Measurements from ENCODE around the gene TRAK2.
A peak's percentile ranks its signal among the peaks of the same experiment; 100 is the strongest.
"Not testable (repeated sequence)": the region's sequence is repeated elsewhere in the genome, so short reads cannot be mapped to it uniquely, and the experiment has no call there.

Gene TRAK2, protein sequence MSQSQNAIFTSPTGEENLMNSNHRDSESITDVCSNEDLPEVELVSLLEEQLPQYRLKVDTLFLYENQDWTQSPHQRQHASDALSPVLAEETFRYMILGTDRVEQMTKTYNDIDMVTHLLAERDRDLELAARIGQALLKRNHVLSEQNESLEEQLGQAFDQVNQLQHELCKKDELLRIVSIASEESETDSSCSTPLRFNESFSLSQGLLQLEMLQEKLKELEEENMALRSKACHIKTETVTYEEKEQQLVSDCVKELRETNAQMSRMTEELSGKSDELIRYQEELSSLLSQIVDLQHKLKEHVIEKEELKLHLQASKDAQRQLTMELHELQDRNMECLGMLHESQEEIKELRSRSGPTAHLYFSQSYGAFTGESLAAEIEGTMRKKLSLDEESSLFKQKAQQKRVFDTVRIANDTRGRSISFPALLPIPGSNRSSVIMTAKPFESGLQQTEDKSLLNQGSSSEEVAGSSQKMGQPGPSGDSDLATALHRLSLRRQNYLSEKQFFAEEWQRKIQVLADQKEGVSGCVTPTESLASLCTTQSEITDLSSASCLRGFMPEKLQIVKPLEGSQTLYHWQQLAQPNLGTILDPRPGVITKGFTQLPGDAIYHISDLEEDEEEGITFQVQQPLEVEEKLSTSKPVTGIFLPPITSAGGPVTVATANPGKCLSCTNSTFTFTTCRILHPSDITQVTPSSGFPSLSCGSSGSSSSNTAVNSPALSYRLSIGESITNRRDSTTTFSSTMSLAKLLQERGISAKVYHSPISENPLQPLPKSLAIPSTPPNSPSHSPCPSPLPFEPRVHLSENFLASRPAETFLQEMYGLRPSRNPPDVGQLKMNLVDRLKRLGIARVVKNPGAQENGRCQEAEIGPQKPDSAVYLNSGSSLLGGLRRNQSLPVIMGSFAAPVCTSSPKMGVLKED

DNA sequence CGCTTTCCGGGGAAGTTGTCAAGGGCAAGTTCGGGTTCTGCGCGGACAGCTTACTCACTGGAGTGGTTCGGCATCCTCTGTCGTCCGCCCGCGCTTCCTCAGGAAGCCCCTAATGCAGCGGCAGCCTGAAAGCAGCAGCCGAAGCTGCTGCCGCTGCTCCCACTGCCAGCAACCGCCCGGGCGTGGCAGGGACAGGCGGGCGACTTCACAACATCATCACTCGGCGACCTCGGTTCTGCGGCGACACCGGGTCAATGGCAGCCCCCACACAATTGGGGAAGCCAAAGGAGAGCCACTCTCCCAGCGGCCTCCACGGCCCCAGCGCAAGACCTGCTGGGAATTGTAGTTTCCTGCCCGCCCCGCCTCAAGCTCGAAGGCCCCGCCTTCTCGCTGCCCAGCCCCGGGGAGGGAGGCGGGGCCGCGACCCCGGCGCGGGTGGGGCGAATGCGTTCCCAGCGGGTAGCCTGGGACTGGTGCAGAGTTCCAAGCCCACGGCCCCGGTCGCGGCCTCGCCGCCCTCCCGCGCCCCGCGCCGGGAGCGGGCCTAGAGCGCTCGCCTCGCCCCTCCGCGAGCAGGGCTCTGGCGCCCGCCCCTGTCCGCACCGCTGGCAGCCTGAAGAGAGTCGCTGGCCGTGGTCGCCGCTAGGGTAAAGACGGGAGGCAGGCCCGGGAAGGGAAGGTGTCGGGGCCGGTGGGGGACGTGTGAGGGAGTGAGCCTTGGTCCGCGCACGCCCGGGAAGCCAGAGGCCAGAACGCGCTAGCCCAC is at the start of gene TRAK2, which contains the start of gene STRADB:
TRAK2 (minus strand) TSS at position 167 of the 766 bp plus-strand sequence. CDS start 30,951 bp downstream, outside the sequence.
STRADB (plus strand) TSS at position 449 of the 766 bp plus-strand sequence. CDS start 3,101 bp downstream, outside the sequence.
- DNase-seq (ENCODE audit: low read depth): peak; percentile 89

DNA sequence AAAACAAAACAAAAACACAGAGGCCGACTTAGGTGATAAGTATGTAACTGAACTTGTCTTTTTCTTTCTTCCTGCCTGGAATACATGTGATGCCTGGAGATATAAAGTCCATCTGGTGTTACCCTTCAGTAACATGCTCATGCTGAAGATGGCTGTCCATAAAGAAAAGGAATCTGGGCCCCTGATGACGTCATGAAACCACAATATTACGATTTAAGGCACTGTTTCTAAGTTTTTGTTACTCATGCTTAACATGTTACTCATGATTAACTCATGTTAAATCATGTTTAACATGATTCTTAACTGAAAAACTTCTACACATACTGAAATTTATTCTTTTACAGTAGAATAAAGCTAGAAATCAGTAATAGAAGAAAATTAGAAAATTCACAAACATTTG is 49.3 kb upstream of the TRAK2 start:
- no peak for DNase-seq (ENCODE audit: low read depth)

DNA sequence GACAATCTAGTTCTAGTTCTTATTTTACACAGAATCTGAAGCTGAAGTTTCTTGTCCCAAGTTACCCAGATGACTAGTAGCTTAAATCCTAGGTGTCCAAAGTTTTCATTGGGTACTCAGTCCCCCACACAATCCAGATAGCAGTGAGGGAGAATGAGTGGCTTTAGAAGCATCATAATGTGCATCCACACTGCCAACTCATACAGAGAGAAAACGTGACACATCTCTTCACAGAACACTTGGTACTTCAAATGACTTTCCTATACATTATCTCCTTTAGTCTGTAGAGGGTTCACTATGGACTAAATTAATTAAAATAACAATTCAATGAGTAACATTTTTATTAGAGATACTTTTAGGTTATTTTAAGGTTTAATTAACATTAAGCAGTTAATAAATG is 45.5 kb upstream of the TRAK2 start:
- DNase-seq (ENCODE audit: low read depth): no peak

DNA sequence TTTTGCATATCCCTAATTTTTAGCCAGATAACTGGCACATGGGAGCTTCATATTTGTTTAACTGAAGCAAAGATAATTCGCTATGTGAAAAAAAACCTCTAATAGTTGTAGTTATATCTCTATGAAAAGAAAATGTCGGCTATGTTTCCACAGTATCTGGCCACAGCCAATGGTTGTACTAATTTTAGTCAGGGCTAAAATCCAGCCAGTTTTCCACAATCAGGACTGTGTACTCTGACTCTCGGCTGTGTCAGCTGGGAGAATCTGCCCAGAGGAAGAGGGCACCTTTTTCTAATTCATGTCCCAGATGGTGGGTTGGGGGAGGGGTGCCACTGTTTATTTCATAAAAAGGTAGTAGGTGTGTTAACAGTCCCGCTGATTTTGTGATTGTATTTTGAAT is 39.0 kb upstream of the TRAK2 start:
- no peak for DNase-seq (ENCODE audit: low read depth)

DNA sequence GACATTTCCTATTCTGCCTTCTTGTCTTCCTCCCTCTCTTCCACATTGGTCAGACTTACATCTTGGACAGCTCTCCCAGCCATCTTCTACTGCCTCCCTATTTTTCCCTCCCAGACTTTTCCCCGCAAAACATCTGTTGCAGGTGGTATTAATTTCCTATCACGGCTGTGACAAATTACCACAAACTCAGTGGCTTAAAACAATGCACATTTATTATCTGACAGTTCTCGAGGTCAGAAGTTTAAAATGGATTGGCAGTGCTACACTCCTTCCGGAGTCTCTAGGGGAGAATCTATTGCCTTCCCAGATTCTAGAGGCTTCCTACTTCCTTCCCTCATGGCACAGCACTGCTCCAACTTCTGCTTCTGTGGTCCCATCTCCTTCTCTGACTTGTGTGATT is 33.5 kb upstream of the TRAK2 start:
- DNase-seq (ENCODE audit: low read depth): no peak

DNA sequence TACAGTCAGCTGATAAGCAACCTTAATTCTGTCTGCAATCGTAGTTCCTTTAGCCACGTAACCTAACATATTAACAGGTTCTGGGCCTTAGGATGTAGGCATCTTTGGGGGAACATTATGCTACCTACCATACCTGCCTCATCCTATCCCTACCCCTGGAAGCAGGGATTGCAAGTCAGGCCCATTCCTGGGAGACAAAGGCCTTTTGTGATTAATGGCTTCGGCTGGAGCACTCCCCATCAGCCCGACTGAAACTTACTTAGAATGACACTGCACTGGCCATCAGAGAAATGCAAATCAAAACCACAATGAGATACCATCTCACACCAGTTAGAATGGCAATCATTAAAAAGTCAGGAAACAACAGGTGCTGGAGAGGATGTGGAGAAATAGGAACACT is 32.5 kb upstream of the TRAK2 start:
- DNase-seq (ENCODE audit: low read depth): not testable (repeated sequence)

DNA sequence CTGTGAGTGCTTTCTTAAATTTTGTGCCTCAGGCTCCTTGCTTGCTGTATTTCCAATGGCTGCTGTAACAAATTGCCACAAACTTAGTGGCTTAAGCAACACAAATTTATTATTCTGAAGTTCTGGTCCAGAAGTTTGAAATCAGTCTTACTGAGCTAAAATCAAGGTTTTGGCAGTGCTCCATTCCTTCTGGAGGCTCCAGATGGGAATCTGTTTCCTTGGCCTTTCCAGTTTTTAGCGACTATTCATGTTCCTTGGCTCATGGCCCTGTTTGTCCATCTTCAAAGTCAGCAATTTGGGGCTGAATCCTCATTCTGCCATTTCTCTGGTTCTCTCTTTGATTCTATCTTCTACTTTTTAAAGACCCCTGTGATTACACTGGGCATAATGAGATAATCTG is 32.1 kb upstream of the TRAK2 start:
- DNase-seq (ENCODE audit: low read depth): no peak

DNA sequence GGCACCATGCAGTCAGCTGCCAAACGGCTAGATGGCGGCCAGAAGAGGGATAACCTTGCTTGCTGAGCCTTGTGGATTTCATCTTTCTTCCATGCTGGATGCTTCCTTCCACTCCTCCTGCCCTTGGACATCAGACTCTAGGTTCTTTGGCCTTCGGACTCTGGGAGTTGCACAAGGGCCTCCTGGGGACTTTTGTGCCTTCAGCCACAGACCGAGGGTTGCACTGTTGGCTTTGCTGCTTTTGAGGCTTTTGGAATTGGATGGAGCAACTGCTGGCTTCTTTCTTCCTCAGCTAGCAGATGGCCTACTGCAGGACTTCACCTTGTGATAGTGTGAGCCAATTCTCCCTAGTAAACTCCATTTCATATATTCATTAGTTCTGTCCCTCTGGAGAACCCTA is 31.3 kb upstream of the TRAK2 start:
- DNase-seq (ENCODE audit: low read depth): no peak

DNA sequence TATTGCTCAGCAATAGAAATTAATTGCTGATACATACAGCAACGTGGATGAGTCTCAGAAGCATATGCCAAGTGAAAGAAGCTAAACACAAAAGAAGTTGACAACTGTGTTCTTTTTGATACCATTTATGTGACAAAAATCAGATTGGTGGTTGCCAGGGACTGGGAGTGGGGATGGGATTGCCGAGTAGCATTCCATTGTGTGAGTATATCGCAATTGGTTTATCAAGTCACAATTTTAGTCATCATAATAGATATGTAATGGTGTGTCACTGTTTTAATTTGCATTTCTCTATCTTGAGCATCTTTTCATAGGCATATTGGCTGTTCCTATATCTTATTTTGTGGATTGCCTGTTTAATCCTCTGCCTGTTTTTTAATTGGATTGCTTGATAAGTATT is 21.2 kb upstream of the TRAK2 start:
- no peak for DNase-seq (ENCODE audit: low read depth)

DNA sequence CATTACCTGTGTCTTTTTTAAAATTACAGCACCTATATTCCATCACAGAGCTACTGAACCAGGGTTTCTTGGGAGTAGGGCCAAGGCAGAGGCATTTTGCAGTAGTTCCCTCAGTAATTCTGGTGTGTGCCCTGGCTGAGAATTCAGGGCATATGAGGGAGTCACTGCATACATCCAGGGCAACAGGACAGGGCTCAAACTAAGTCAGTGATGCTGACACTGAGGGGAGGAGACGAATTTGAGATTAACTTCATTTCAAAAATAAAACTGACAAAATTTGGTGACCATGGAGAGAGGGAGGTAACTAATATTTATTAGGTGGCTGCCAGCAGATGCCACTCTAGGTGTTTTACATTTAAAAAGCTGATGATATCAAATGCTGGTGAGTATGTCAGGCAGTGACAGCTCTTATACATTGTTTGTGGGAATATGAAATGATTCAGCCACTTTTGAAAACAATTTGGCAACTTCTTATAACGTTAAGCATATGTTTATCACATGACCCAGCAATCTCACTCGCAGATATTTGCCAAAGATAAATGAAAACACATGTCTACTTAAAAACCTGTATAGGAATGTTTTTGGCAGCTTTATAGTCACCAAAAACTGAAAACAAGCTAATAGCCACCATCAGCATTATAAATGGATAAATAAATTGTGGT is 20.6 kb upstream of the TRAK2 start:
- no peak for DNase-seq (ENCODE audit: low read depth)

DNA sequence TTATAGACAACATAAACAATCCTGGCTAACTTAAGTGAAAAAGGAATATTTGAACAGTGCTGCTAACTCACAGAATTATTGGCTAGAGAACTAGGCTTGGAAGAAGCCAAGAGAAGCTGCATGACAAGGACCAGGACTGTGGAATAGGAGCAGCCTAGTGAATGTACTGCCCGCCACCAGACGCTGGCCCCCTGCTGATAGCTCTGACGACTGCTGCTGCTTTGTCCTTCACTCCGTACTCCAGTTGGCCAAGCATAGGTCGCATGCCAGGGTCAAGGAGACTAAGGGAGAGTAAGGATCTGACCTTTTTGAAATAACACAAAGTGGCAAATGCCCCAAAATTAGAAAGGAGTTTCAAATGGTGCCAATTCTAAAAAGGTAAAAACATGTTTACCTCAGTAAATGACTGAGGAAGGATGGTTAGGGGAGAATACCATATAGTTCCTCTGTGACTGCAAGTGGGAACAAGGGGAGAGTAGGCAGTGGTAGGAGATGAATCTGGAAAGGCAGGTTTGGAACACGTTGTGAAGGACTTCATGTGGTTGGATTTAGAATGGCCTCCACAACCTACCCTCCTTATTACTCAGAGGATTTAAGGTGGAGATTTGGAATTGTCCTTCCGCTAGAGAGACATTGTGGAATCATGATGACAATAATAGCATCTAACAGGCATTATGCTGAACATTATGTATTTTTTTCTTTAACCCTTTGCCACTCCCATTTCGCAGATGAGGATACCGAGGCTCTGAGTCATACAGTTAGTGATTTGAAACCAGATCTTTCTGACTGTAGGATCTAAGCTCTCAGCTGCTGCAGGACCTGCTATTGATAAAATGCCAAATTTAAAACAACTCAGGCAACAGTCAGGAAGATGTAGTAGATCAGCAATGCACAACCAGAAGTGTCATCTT is 19.8 kb upstream of the TRAK2 start:
- no peak for DNase-seq (ENCODE audit: low read depth)

DNA sequence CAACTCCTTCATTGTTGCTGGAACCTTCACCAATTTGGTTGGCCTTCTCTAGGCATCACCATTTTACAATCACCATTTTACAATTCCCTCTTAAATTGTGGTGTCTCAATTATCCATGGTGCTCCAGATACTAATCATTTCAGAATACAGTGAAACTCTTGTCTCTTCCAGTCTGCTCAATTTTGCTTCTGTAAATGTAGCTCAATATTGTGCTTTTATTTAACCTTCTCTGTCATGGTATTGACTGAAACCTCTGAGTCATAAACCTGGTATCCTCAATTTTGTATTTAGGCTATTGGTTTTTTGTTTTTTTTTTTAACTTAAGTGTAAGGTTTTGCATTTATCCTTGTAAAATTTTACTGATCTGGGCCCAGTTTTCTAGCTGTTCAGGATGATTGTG is 16.4 kb upstream of the TRAK2 start:
- DNase-seq (ENCODE audit: low read depth): no peak

DNA sequence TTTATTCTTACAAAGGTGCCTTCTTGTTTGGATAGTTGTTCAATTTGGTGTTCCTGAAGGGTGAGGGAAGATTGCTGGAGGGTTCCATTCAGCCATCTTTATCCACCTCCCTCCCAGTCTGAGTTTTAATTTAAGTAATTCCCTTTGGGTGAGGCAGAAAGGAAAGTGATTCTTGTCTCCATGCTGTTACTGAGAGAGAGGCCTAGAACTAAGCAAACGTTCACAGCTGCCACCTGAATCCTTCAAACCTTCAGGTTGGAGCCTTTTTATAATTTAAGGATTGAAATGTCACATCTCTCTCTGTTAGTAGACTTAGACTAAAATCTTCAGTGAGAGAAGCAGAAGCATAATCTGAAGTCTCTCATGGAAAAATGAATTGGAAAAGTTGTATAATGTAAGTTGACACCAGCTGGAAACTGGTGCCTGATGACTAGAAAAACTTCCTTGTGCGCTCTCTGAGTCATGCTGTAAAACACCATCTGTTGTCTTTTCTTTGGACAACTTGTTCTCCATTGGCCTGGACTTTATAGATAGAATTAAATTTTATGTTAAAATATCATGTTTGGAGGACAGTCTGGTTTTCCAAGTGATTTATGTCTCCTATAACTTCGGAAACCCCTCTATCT is 14.9 kb upstream of the TRAK2 start:
- DNase-seq (ENCODE audit: low read depth): no peak

DNA sequence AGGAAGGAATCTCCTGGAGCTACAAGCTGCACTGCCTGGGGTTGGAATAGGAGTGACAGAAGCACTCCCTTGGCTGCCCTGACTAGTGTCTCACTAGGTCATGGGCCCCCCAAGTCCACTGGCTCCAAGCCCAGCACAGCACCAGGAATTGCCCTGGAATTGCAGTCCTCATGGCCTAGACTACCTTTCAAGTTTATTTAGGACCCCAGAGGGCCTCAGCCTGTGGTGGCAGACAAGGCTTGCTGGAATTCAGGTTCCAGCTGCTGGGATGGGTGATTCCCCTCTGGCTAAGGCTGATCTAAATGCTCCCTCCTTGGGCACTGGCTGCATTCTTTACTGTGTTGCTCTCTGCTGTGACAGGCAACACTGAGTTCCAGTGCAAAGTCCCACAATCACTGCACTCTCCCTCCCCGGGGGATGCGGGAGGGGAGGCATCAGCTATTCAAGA is 14.3 kb upstream of the TRAK2 start:
- no peak for DNase-seq (ENCODE audit: low read depth)

DNA sequence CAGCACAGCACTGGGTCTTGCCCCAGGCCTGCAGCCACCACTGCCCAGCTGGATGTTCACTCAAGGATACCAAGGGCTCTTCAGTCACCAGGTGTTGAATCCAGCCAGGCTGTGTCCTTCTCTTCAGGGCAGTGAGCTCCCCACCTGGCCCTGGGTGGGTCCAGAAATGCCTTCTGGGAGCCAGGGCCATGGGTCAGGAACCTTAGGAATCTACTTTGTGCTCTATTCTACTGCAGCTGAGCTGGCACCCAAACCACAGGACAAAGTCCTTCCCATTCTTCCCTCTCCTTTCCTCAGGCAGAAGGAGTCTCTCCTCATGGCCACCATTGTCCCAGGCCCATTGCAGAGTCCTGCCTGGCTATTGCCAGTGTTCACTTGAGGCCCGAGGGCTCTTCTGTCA is 13.3 kb upstream of the TRAK2 start:
- no peak for DNase-seq (ENCODE audit: low read depth)

DNA sequence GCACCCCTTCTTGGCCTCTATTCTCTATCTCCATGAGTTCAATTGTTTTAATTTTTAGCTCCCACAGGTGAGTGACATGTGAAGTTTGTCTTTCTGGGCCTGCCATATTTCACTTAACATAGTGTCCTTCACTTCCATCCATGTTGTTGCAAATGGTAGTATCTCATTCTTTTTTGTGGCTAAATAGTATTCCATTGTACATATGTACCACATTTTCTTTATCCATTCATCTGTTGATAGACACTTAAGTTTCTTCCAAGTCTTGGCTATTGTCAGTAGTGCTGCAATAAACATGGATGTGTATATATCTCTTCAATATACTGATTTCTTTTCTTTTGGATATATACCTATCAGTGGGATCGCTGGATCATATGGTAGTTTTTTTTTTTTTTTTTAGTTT is 9.3 kb upstream of the TRAK2 start:
- DNase-seq (ENCODE audit: low read depth): no peak

DNA sequence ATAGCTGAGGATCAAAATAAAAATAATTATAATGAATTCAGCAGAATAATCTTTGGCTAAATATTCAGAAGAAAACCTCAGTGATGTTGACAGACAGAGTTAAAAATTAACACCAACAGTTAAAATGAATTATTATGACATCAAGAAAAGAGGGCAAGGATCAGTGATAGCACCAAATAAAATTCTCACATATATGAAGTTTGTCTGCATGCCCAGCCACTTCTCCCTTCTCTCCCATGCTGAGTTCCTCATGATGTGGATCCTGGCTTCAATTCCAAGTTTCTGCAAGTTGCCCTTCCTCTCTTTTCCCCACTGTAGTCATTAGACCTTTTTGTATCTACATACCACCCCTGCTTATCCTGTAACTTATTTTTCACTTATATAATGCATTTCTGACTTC is 7.1 kb upstream of the TRAK2 start:
- no peak for DNase-seq (ENCODE audit: low read depth)

DNA sequence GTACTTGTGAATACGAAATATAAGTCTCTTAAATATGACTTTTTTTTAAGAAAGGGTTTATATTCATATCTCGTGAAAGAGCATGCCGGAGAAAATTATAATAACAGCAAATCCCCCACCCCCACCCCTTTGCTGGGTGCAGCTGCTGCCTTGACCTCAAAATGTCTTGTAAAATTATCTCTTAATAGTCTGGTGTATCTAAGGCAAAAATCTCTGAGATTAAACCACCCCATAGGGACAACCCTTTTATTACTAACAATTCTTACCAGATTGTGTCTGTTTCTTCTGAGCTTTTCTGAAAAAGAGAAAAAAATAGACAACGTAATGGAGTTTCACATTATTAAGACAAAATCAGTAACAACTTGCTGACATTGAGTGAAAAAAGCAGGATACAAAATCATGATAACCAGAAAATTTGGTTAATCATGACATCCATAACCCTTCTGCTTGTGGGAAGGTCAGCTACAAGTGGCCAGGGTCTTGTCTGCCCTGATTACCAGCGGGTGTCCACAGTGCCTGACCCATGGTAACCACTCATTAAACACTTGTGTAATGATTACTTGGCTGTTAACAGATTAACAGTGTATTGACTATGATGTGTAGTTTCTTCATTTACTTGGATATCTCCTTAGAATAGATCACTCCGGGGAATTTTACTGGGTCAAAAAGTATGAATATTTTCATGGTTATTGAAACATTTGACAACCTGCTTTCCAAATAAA is 1.8 kb upstream of the TRAK2 start:
- DNase-seq (ENCODE audit: low read depth): no peak
